ENCODE data around the gene SLC9C2.

- no peak for TF ChIP-seq CTCF (conservative IDR thresholded peaks at IDR 0.05 in 1 of 2, IDR thresholded peaks at IDR 0.05 in 1 of 2; ENCODE audit: low read depth in 1 of 2, low read length in 2 of 2)
- no peak for TF ChIP-seq EZH2 (IDR thresholded peaks at IDR 0.05; ENCODE audit: low read length, missing control alignments)
Observed at GRCh38 chr1:173554541-173555250, 48.2 kb downstream of the SLC9C2 start.
